Measurements from ENCODE around the gene OSTC. TPM values are rescaled to one million over a fixed set of nuclear protein-coding genes. Genes with fewer than 3 reads are reported as not detected.

OSTC gene
- total and polyA plus RNA-seq, 2 of the 13 experiments (the other 11 are each of a cell fraction or from before 2014, with no cell fraction given) = 208 to 380 TPM

- TF ChIP-seq ZNF639 (CRISPR knock-in tag; conservative IDR thresholded peaks at IDR 0.05) (no peak), THAP11 (CRISPR knock-in tag; IDR thresholded peaks at IDR 0.05) (peak; percentile 84), SKIL (CRISPR knock-in tag; IDR thresholded peaks at IDR 0.05; ENCODE audit: borderline replicate concordance) (no peak), ZNF564 (CRISPR knock-in tag; IDR thresholded peaks at IDR 0.05) (0 out of 2 replicates have a peak, but pooled peaks have one; percentile 19), ZNF549 (CRISPR knock-in tag; IDR thresholded peaks at IDR 0.05) (no peak), KAT8 (CRISPR knock-in tag; IDR thresholded peaks at IDR 0.05) (peak; percentile 86), UBTF (CRISPR knock-in tag; IDR thresholded peaks at IDR 0.05) (peak; percentile 54), MED13 (CRISPR knock-in tag; IDR thresholded peaks at IDR 0.05) (peak; percentile 49; the same call in 1 of the 2 replicates), ZFY (CRISPR knock-in tag; IDR thresholded peaks at IDR 0.05) (peak; percentile 95), RFX5 (IDR thresholded peaks at IDR 0.05; ENCODE audit: low read depth, low read length) (no peak), FOXM1 (CRISPR knock-in tag; IDR thresholded peaks at IDR 0.05) (no peak), ZNF773 (CRISPR knock-in tag; IDR thresholded peaks at IDR 0.05; ENCODE audit: borderline replicate concordance) (0 out of 2 replicates have a peak, but pooled peaks have one; percentile 35), ZBTB33 (CRISPR knock-in tag; IDR thresholded peaks at IDR 0.05) (no peak), HOXD1 (CRISPR knock-in tag; IDR thresholded peaks at IDR 0.05) (0 out of 2 replicates have a peak, but pooled peaks have one; percentile 42), NFYC (CRISPR knock-in tag; IDR thresholded peaks at IDR 0.05) (peak; percentile 81), SP1 (IDR thresholded peaks at IDR 0.05) (no peak), SP1 (CRISPR knock-in tag; IDR thresholded peaks at IDR 0.05) (peak; percentile 62), FLYWCH1 (CRISPR knock-in tag; IDR thresholded peaks at IDR 0.05) (no peak), U2AF2 (IDR thresholded peaks at IDR 0.05; ENCODE audit: low read depth, low read length) (no peak), CBX5 (CRISPR knock-in tag; IDR thresholded peaks at IDR 0.05; ENCODE audit: borderline replicate concordance) (no peak)
- TF ChIP-seq, protein P1, sequence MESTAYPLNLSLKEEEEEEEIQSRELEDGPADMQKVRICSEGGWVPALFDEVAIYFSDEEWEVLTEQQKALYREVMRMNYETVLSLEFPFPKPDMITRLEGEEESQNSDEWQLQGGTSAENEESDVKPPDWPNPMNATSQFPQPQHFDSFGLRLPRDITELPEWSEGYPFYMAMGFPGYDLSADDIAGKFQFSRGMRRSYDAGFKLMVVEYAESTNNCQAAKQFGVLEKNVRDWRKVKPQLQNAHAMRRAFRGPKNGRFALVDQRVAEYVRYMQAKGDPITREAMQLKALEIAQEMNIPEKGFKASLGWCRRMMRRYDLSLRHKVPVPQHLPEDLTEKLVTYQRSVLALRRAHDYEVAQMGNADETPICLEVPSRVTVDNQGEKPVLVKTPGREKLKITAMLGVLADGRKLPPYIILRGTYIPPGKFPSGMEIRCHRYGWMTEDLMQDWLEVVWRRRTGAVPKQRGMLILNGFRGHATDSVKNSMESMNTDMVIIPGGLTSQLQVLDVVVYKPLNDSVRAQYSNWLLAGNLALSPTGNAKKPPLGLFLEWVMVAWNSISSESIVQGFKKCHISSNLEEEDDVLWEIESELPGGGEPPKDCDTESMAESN (CRISPR knock-in tag; conservative IDR thresholded peaks at IDR 0.05) = no peak; the same call in 1 of the 2 replicates
Measured at GRCh38 chr4:108650212-108651013, at the start of gene OSTC (continued).

Data from HepG2 (cell line).